Sigmoid colon (tissue), 4 donors: ENCODE results near the gene UBASH3B.

Source experiments
- CTCF ChIP-seq, 4 experiments: fragments of 450-650 bp in 3 of 4; fragments of 200-600 bp in 1 of 4; IDR thresholded peaks; one replicate each; pipeline ENCODE4 v1.5.1; 2016 to 2019; ENCODE audit warnings: antibody characterized with exemption in 4 of 4, mild to moderate bottlenecking in 3 of 4, moderate library complexity in 2 of 4
- EP300 ChIP-seq, 4 donors: sonication (generic); formaldehyde crosslinking; IDR thresholded peaks; one replicate each; pipeline ENCODE4 v1.6.1; 2017; ENCODE audit warnings: antibody characterized with exemption in 4 of 4
- POLR2A ChIP-seq, 2 donors: fragments of 450-650 bp; IDR thresholded peaks; one replicate each; pipeline ENCODE4 v1.6.1; 2016; ENCODE audit warnings: antibody characterized with exemption in 2 of 2, mild to moderate bottlenecking in 2 of 2, moderate library complexity in 2 of 2
- POLR2AphosphoS5 ChIP-seq, 4 donors: sonication (generic); formaldehyde crosslinking; IDR thresholded peaks; one replicate each; pipeline ENCODE4 v1.6.1; 2017; ENCODE audit warnings: antibody characterized with exemption in 4 of 4

- TF ChIP-seq CTCF (IDR thresholded peaks at IDR 0.05) (no peak), POLR2A (IDR thresholded peaks at IDR 0.05) (no peak), POLR2AphosphoS5 (IDR thresholded peaks at IDR 0.05) (no peak), EP300 (IDR thresholded peaks at IDR 0.05) (no peak)
Measured at GRCh38 chr11:122696662-122697061, 41.1 kb downstream of the UBASH3B start.
